ENCODE results near the gene MAPKAP1. TPM values are rescaled to one million over a fixed set of nuclear protein-coding genes. Genes with fewer than 3 reads are reported as not detected.

Gene MAPKAP1
- total and polyA plus RNA-seq, 2 of the 13 experiments (the other 11 are each of a cell fraction or from before 2014, with no cell fraction given) = 45.0 to 64.3 TPM

- no peaks in the 10 kb centered on the region for H3K9me3 ChIP-seq (ENCODE audit: low read length)
- intact Hi-C loops (cut with micrococcal nuclease; ENCODE audit: unreplicated experiment) (no loop called here), in situ Hi-C loops (cut with HindIII; ENCODE audit: extremely low pct_ligation_motif_present, low pct_unique_long_range_greater_than_20kb) (no loop called here)
- no peak overlapping the region for H2AFZ ChIP-seq (ENCODE audit: low read length)
- no peak for TF ChIP-seq SP1 (IDR thresholded peaks at IDR 0.05)
- TF ChIP-seq SP1 (CRISPR knock-in tag; IDR thresholded peaks at IDR 0.05) = no peak
- TF ChIP-seq ZNF234 (CRISPR knock-in tag; conservative IDR thresholded peaks at IDR 0.05) = no peak
- TF ChIP-seq HOXA3 (CRISPR knock-in tag; IDR thresholded peaks at IDR 0.05) = no peak
- TF ChIP-seq SIN3B (IDR thresholded peaks at IDR 0.05; ENCODE audit: low read length) = no peak
- peak; percentile 88 for TF ChIP-seq CREB1 (IDR thresholded peaks at IDR 0.05)
- no peak for TF ChIP-seq CREB1 (CRISPR knock-in tag; IDR thresholded peaks at IDR 0.05)
- TF ChIP-seq GLI4 (CRISPR knock-in tag; IDR thresholded peaks at IDR 0.05; ENCODE audit: borderline replicate concordance) = no peak
- BruUV-seq (replicated peaks) = no TSS peak
- FAIRE-seq (no peak), DNase-seq (ENCODE audit: low spot score) (no peak), ATAC-seq (no peak)
- H4K20me1 ChIP-seq (ENCODE audit: insufficient read depth, low read length) = no peaks in the 10 kb centered on the region
- no peak overlapping the region for H3K4me3 ChIP-seq (replicated peaks in 1 of 3; ENCODE audit: insufficient read depth in 1 of 3, low read depth in 2 of 3, low read length in 3 of 3)
- H3K4me1 ChIP-seq (ENCODE audit: insufficient read depth, low read length) = peaks cover 19% of the 10 kb centered on the region
- peaks cover 0 to 6% of the 10 kb centered on the region in 2 experiments; a peak in 1 of 5 replicates for H3K36me3 ChIP-seq (replicated peaks in 1 of 2; ENCODE audit: control insufficient read depth in 1 of 2, insufficient read depth in 2 of 2, low read length in 2 of 2)
- no peak overlapping the region for H3K27ac ChIP-seq (ENCODE audit: extremely low read length, insufficient read depth, low read length)
- no peak overlapping the region for H3K9ac ChIP-seq (ENCODE audit: insufficient read depth, low read depth, low read length)
- WGBS (ENCODE audit: low lambda C conversion rate) = 88% methylated on average over 1 of the region's 1 CpG
- H3K4me2 ChIP-seq (ENCODE audit: low read depth, low read length) = no peak overlapping the region
- POLR2A ChIA-PET = no interaction called here
- no peaks in the 10 kb centered on the region for H3K79me2 ChIP-seq (ENCODE audit: insufficient read depth, low read length)
- CTCF ChIA-PET (ENCODE audit: low intra/inter-chr PET ratio, low total read pairs) = no interaction called here
- no peaks in the 10 kb centered on the region for H3K27me3 ChIP-seq (ENCODE audit: control insufficient read depth in 1 of 2, insufficient read depth in 2 of 2, low read length in 2 of 2)
These were observed 196.0 kb downstream of the MAPKAP1 start for GRCh38 chr9:125510980-125511379.

GRCh38 chr9:125509476-125509875 is 197.5 kb downstream of the MAPKAP1 start:
- intact Hi-C loops (cut with micrococcal nuclease; ENCODE audit: unreplicated experiment) (no loop called here), in situ Hi-C loops (cut with HindIII; ENCODE audit: extremely low pct_ligation_motif_present, low pct_unique_long_range_greater_than_20kb) (no loop called here)
- H4K20me1 ChIP-seq (ENCODE audit: insufficient read depth, low read length) = no peaks in the 10 kb centered on the region
- no peak for ATAC-seq
- FAIRE-seq = no peak
- no peak overlapping the region for H3K4me3 ChIP-seq (replicated peaks in 1 of 3; ENCODE audit: insufficient read depth in 1 of 3, low read depth in 2 of 3, low read length in 3 of 3)
- H2AFZ ChIP-seq (ENCODE audit: low read length) = no peak overlapping the region
- H3K27me3 ChIP-seq (ENCODE audit: control insufficient read depth in 1 of 2, insufficient read depth in 2 of 2, low read length in 2 of 2) = no peaks in the 10 kb centered on the region
- ChIA-PET CTCF (ENCODE audit: low intra/inter-chr PET ratio, low total read pairs) (no interaction called here), POLR2A (no interaction called here)
- no TSS peak for BruUV-seq (replicated peaks)
- H3K4me1 ChIP-seq (ENCODE audit: insufficient read depth, low read length) = peaks cover 15% of the 10 kb centered on the region
- no peak overlapping the region for H3K27ac ChIP-seq (ENCODE audit: extremely low read length, insufficient read depth, low read length)
- no peaks in the 10 kb centered on the region for H3K9me3 ChIP-seq (ENCODE audit: low read length)
- peaks cover 0 to 6% of the 10 kb centered on the region in 2 experiments; a peak in 1 of 5 replicates for H3K36me3 ChIP-seq (replicated peaks in 1 of 2; ENCODE audit: control insufficient read depth in 1 of 2, insufficient read depth in 2 of 2, low read length in 2 of 2)
- DNase-seq (ENCODE audit: low spot score) = no peak
- TF ChIP-seq SNAPC2 (CRISPR knock-in tag; IDR thresholded peaks at IDR 0.05) = no peak
- TF ChIP-seq RXRB (CRISPR knock-in tag; IDR thresholded peaks at IDR 0.05; ENCODE audit: borderline replicate concordance) = no peak
- TF ChIP-seq HHEX (CRISPR knock-in tag; IDR thresholded peaks at IDR 0.05) = no peak
- TF ChIP-seq FOXO1 (CRISPR knock-in tag; IDR thresholded peaks at IDR 0.05) = no peak
- TF ChIP-seq TGIF2 (CRISPR knock-in tag; IDR thresholded peaks at IDR 0.05) = no peak
- no peak for TF ChIP-seq ZNF713 (CRISPR knock-in tag; IDR thresholded peaks at IDR 0.05)
- TF ChIP-seq TEAD3 (CRISPR knock-in tag; optimal IDR thresholded peaks at IDR 0.05; ENCODE audit: borderline replicate concordance) = no peak
- no peak for TF ChIP-seq TP53 (CRISPR knock-in tag; conservative IDR thresholded peaks at IDR 0.05)
- TF ChIP-seq E2F1 (CRISPR knock-in tag; IDR thresholded peaks at IDR 0.05) = no peak
- TF ChIP-seq REST (IDR thresholded peaks at IDR 0.05; ENCODE audit: borderline replicate concordance in 1 of 2, low read depth in 1 of 2, low read length in 2 of 2) = no peak
- WGBS (ENCODE audit: low lambda C conversion rate) = 91% methylated on average over 5 of the region's 5 CpGs
- no peaks in the 10 kb centered on the region for H3K79me2 ChIP-seq (ENCODE audit: insufficient read depth, low read length)
- no peak overlapping the region for H3K9ac ChIP-seq (ENCODE audit: insufficient read depth, low read depth, low read length)
- H3K4me2 ChIP-seq (ENCODE audit: low read depth, low read length) = no peak overlapping the region

Data from HepG2 (cell line).